ENCODE results near the gene NPAS4.
"Not testable (repeated sequence)": the region's sequence is repeated elsewhere in the genome, so short reads cannot be mapped to it uniquely, and the experiment has no call there.

- TF ChIP-seq CTCF (IDR thresholded peaks at IDR 0.05); POLR2AphosphoS5 (IDR thresholded peaks at IDR 0.05; ENCODE audit: insufficient read depth in 1 of 2, low read depth in 1 of 2): not testable (repeated sequence)
These were observed 19.5 kb downstream of the NPAS4 start for GRCh38 chr11:66440101-66440939.

Data from vagina (tissue), 2 donors.